Measurements from ENCODE around the gene SAMD11. TPM values are rescaled to one million over a fixed set of nuclear protein-coding genes. Genes with fewer than 3 reads are reported as not detected.

SAMD11 gene
- polyA plus RNA-seq, 2 of the 4 experiments (the other 2 are of a cell fraction), result 22.4 to 52.8 TPM

- peak overlapping the region; percentile 100 for H3K27ac ChIP-seq
- no peaks in the 10 kb centered on the region for H3K9me3 ChIP-seq
- peak overlapping the region; percentile 71 for H3K4me3 ChIP-seq
- ATAC-seq, result peak; percentile 0 to 4; a peak in 2 of 6 replicates
- TF ChIP-seq FOSL2 (IDR thresholded peaks at IDR 0.05) (no peak), FOSL2 (CRISPR knock-in tag; IDR thresholded peaks at IDR 0.05) (no peak), CHD2 (IDR thresholded peaks at IDR 0.05; ENCODE audit: low read length, partially characterized antibody) (no peak), ZFP36 (IDR thresholded peaks at IDR 0.05; ENCODE audit: borderline replicate concordance, partially characterized antibody) (no peak), RAD21 (conservative IDR thresholded peaks at IDR 0.05 in 1 of 2, IDR thresholded peaks at IDR 0.05 in 1 of 2) (no peak)
- DNase-seq (ENCODE audit: low read depth in 1 of 2, low spot score in 1 of 2), result peak in 1 of 2 experiments; percentile 48
- H3K4me1 ChIP-seq, result peaks cover 71% of the 10 kb centered on the region
- WGBS (ENCODE audit: missing lambda C conversion rate), result no CpG with 5 or more reads among the region's 48 CpGs
- POLR2A ChIA-PET, result interaction anchor here (1.0 to 1.9 kb wide), 2 partner anchors 22 to 24 kb away, joined by 3 to 10 read pairs; partner anchors contain the start of gene PLEKHN1
- H3K4me2 ChIP-seq, result peak overlapping the region; percentile 100
- CTCF ChIA-PET, result interaction anchor here (0.6 to 8.1 kb wide), 11 partner anchors 10 to 309 kb away, joined by 3 to 84 read pairs (median 6); no protein-coding TSS in a partner anchor
- FAIRE-seq, result no peak
These were observed 18.7 kb downstream of the SAMD11 start for GRCh38 chr1:942411-942821.

DNA sequence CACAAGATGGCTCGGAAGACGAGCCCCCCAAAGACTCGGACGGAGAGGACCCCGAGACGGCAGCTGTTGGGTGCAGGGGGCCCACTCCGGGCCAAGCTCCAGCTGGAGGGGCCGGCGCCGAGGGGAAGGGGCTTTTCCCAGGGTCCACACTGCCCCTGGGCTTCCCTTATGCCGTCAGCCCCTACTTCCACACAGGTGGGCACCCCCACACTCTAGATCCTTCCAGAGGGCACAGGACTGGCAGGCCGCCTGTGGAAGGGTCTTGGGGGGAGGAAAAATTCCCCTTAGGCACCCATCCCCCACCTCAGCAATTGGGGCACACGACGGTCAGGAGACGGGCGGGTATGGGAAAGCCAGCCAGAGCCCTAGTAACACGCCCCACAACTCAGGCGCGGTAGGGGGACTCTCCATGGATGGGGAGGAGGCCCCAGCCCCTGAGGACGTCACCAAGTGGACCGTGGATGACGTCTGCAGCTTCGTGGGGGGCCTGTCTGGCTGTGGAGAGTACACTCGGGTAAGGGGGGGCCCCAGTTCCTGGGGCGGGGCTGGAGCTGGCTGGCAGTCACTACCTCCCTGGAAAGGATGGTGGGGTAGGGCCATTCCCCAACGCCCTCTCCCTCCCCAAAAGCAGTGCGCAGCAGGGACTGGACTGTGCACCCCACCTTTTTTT lies 19.3 kb downstream of the SAMD11 start:
- FAIRE-seq (no peak), ATAC-seq (peak; percentile 19 to 32), DNase-seq (ENCODE audit: low read depth in 1 of 2, low spot score in 1 of 2) (peak; percentile 58 to 95)
- ChIA-PET POLR2A (interaction anchor here (0.6 to 1.9 kb wide), 4 partner anchors 22 to 47 kb away, joined by 3 to 10 read pairs (median 6); partner anchors contain the start of gene PLEKHN1), CTCF (interaction anchor here (0.6 to 8.1 kb wide), 8 partner anchors 9 to 41 kb away, joined by 3 to 84 read pairs (median 16); no protein-coding TSS in a partner anchor)
- Histone ChIP-seq H3K4me3 (peak overlapping the region; percentile 71), H3K4me2 (peak overlapping the region; percentile 100), H3K4me1 (peaks cover 66% of the 10 kb centered on the region), H3K9me3 (no peaks in the 10 kb centered on the region), H3K27ac (peak overlapping the region; percentile 100)
- 14% methylated on average over 6 of the region's 27 CpGs for WGBS (ENCODE audit: missing lambda C conversion rate)
- peak; percentile 31; the same call in 1 of the 2 replicates for TF ChIP-seq JUNB (IDR thresholded peaks at IDR 0.05)
- no peak; the same call in 2 of the 3 replicates for TF ChIP-seq BCL3 (IDR thresholded peaks at IDR 0.05)
- TF ChIP-seq FOSB (CRISPR knock-in tag; IDR thresholded peaks at IDR 0.05), result peak; percentile 59; the same call in 1 of the 2 replicates
- TF ChIP-seq NPAS2 (CRISPR knock-in tag; IDR thresholded peaks at IDR 0.05; ENCODE audit: borderline replicate concordance), result no peak
- peak; percentile 73 for TF ChIP-seq MAX (IDR thresholded peaks at IDR 0.05)
- TF ChIP-seq TP53 (CRISPR knock-in tag; IDR thresholded peaks at IDR 0.05), result 0 out of 2 replicates have a peak, but pooled peaks have one; percentile 73
- TF ChIP-seq, protein P1, sequence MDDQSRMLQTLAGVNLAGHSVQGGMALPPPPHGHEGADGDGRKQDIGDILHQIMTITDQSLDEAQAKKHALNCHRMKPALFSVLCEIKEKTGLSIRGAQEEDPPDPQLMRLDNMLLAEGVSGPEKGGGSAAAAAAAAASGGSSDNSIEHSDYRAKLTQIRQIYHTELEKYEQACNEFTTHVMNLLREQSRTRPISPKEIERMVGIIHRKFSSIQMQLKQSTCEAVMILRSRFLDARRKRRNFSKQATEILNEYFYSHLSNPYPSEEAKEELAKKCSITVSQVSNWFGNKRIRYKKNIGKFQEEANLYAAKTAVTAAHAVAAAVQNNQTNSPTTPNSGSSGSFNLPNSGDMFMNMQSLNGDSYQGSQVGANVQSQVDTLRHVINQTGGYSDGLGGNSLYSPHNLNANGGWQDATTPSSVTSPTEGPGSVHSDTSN (IDR thresholded peaks at IDR 0.05), result no peak; the same call in 1 of the 2 replicates
- 0 out of 2 replicates have a peak, but pooled peaks have one; percentile 26 for TF ChIP-seq HOXB5 (CRISPR knock-in tag; IDR thresholded peaks at IDR 0.05)
- TF ChIP-seq GATA3 (IDR thresholded peaks at IDR 0.05; ENCODE audit: borderline replicate concordance), result peak; percentile 82
- TF ChIP-seq, protein P2, sequence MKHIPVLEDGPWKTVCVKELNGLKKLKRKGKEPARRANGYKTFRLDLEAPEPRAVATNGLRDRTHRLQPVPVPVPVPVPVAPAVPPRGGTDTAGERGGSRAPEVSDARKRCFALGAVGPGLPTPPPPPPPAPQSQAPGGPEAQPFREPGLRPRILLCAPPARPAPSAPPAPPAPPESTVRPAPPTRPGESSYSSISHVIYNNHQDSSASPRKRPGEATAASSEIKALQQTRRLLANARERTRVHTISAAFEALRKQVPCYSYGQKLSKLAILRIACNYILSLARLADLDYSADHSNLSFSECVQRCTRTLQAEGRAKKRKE (CRISPR knock-in tag; IDR thresholded peaks at IDR 0.05; ENCODE audit: low read depth), result no peak
- no peak for TF ChIP-seq NFE2L2 (conservative IDR thresholded peaks at IDR 0.05; ENCODE audit: low read length)
- no peak for TF ChIP-seq HEYL (CRISPR knock-in tag; IDR thresholded peaks at IDR 0.05)
- TF ChIP-seq EP300 (IDR thresholded peaks at IDR 0.05), result peak; percentile 84 to 86; a peak in 4 of 5 replicates
- peak; percentile 63; the same call in 1 of the 2 replicates for TF ChIP-seq RARB (CRISPR knock-in tag; IDR thresholded peaks at IDR 0.05)
- TF ChIP-seq RAD21 (conservative IDR thresholded peaks at IDR 0.05 in 1 of 2, IDR thresholded peaks at IDR 0.05 in 1 of 2), result no peak; a peak in 1 of 5 replicates
- no peak for TF ChIP-seq MAFK (IDR thresholded peaks at IDR 0.05; ENCODE audit: partially characterized antibody)
- TF ChIP-seq JUN (IDR thresholded peaks at IDR 0.05), result peak in 1 of 2 experiments; percentile 82; a peak in 3 of 5 replicates
- no peak for TF ChIP-seq ZSCAN20 (CRISPR knock-in tag; IDR thresholded peaks at IDR 0.05)
- no peak; the same call in 1 of the 2 replicates for TF ChIP-seq POLR2AphosphoS2 (conservative IDR thresholded peaks at IDR 0.05; ENCODE audit: low read length)
- no peak for TF ChIP-seq MAZ (IDR thresholded peaks at IDR 0.05; ENCODE audit: borderline replicate concordance, low read depth, low read length)
- TF ChIP-seq RNF2 (IDR thresholded peaks at IDR 0.05; ENCODE audit: borderline replicate concordance, low read depth), result no peak
- no peak for TF ChIP-seq CTCF (IDR thresholded peaks at IDR 0.05)
- no peak for TF ChIP-seq CBX2 (IDR thresholded peaks at IDR 0.05; ENCODE audit: borderline replicate concordance, low read depth)
- no peak for TF ChIP-seq ESRRA (IDR thresholded peaks at IDR 0.05; ENCODE audit: borderline replicate concordance, low read length)
